ENCODE measurements around the gene CHPT1. TPM values are rescaled to one million over a fixed set of nuclear protein-coding genes. Genes with fewer than 3 reads are reported as not detected.

CHPT1 gene
- total RNA-seq, 1 donor from 2014 or later, result 65.3 TPM

GRCh38 chr12:101750152-101750551, 52.7 kb downstream of the CHPT1 start:
- H3K4me1 ChIP-seq, result no peaks in the 10 kb centered on the region
- TF ChIP-seq, protein P1, sequence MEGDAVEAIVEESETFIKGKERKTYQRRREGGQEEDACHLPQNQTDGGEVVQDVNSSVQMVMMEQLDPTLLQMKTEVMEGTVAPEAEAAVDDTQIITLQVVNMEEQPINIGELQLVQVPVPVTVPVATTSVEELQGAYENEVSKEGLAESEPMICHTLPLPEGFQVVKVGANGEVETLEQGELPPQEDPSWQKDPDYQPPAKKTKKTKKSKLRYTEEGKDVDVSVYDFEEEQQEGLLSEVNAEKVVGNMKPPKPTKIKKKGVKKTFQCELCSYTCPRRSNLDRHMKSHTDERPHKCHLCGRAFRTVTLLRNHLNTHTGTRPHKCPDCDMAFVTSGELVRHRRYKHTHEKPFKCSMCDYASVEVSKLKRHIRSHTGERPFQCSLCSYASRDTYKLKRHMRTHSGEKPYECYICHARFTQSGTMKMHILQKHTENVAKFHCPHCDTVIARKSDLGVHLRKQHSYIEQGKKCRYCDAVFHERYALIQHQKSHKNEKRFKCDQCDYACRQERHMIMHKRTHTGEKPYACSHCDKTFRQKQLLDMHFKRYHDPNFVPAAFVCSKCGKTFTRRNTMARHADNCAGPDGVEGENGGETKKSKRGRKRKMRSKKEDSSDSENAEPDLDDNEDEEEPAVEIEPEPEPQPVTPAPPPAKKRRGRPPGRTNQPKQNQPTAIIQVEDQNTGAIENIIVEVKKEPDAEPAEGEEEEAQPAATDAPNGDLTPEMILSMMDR (IDR thresholded peaks at IDR 0.05), result no peak
- no peaks in the 10 kb centered on the region for H3K27me3 ChIP-seq (ENCODE audit: low read depth)
- H3K9me3 ChIP-seq, result no peaks in the 10 kb centered on the region
- H3K36me3 ChIP-seq, result peaks cover 96% of the 10 kb centered on the region
- ATAC-seq (no peak), DNase-seq (no peak)
- H3K4me3 ChIP-seq, result no peak overlapping the region
- intact Hi-C loops (cut with DNase I), result no loop called here
- H3K27ac ChIP-seq, result no peak overlapping the region

- peaks cover 64% of the 10 kb centered on the region for H3K36me3 ChIP-seq
- DNase-seq (no peak), ATAC-seq (peak in 1 of 2 donors; percentile 46)
- peaks cover 9% of the 10 kb centered on the region for H3K4me1 ChIP-seq
- H3K27me3 ChIP-seq (ENCODE audit: low read depth), result no peaks in the 10 kb centered on the region
- no peak overlapping the region for H3K4me3 ChIP-seq
- no peaks in the 10 kb centered on the region for H3K9me3 ChIP-seq
- H3K27ac ChIP-seq, result no peak overlapping the region
- TF ChIP-seq, protein P1 (IDR thresholded peaks at IDR 0.05), result peak; percentile 68
- intact Hi-C loops (cut with DNase I), result no loop called here
Observed at GRCh38 chr12:101759396-101760047, 62.1 kb downstream of the CHPT1 start.

DNA sequence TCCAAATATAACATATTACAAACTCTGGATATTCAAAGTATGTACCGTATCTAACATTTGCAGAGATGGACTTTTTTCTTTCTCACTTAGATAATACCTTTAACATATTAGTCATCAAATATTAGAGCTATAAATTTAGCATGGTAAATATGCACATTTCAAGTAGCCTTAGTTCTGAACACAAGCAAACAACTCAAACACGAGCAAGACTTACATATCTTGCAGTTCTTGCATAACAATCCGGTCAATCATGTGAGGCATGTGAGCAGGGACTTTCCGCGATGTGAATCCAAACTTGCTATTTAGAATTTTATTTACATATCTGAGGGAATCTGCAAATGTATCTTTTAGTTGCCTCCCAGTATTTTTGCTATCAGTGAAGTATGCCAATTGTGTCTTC, 63.9 kb downstream of the CHPT1 start:
- Histone ChIP-seq H3K4me1 (peaks cover 9% of the 10 kb centered on the region), H3K36me3 (peaks cover 63% of the 10 kb centered on the region), H3K4me3 (no peak overlapping the region), H3K27ac (no peak overlapping the region), H3K9me3 (no peaks in the 10 kb centered on the region), H3K27me3 (ENCODE audit: low read depth) (no peaks in the 10 kb centered on the region)
- intact Hi-C loops (cut with DNase I), result no loop called here
- no peak for DNase-seq
- TF ChIP-seq, protein P1 (IDR thresholded peaks at IDR 0.05), result no peak
- ATAC-seq, result peak; percentile 49 to 74

GRCh38 chr12:101761781-101762180, 64.3 kb downstream of the CHPT1 start:
- intact Hi-C loops (cut with DNase I), result no loop called here
- TF ChIP-seq, protein P1 (IDR thresholded peaks at IDR 0.05), result no peak
- H3K36me3 ChIP-seq, result peaks cover 63% of the 10 kb centered on the region

GRCh38 chr12:101763246-101763931, 65.9 kb downstream of the CHPT1 start:
- peak; percentile 61 to 87 for ATAC-seq

More at GRCh38 chr12:101761781-101762180, 64.3 kb downstream of the CHPT1 start:
- ATAC-seq (no peak), DNase-seq (no peak)
- no peak overlapping the region for H3K4me3 ChIP-seq
- H3K27me3 ChIP-seq (ENCODE audit: low read depth), result no peaks in the 10 kb centered on the region
- no peak overlapping the region for H3K27ac ChIP-seq
- H3K9me3 ChIP-seq, result no peaks in the 10 kb centered on the region
- peaks cover 9% of the 10 kb centered on the region for H3K4me1 ChIP-seq

More at GRCh38 chr12:101763246-101763931, 65.9 kb downstream of the CHPT1 start:
- Histone ChIP-seq H3K27me3 (ENCODE audit: low read depth) (no peaks in the 10 kb centered on the region), H3K27ac (no peak overlapping the region), H3K36me3 (peaks cover 62% of the 10 kb centered on the region), H3K4me3 (no peak overlapping the region), H3K4me1 (peaks cover 9% of the 10 kb centered on the region), H3K9me3 (no peaks in the 10 kb centered on the region)
- no peak for DNase-seq
- TF ChIP-seq, protein P1 (IDR thresholded peaks at IDR 0.05), result no peak
- intact Hi-C loops (cut with DNase I), result no loop called here

All from lower lobe of right lung (tissue), 2 donors.